Osteoblast (primary cell): ENCODE data around the gene TRIM67. TPM values are rescaled to one million over a fixed set of nuclear protein-coding genes. Genes with fewer than 3 reads are reported as not detected.

ENCODE experiments used
- DNase-seq: peaks from one replicate; pipeline ENCODE4 v3.0.0; 2011; ENCODE audit warnings: low spot score, mixed read lengths; ENCODE audit not compliant: insufficient read length; ENCODE audit errors: missing footprints
- H2AFZ ChIP-seq: 2 replicates; pipeline ENCODE4 v1.6.0; 2011; ENCODE audit warnings: mild to moderate bottlenecking, low read length
- H3K27ac ChIP-seq: 2 replicates; pipeline ENCODE4 v1.5.1; 2011; ENCODE audit warnings: mild to moderate bottlenecking, low read depth, low read length, moderate library complexity
- H3K27me3 ChIP-seq: 2 replicates; pipeline ENCODE4 v1.6.0; 2012; ENCODE audit warnings: mild to moderate bottlenecking, control low read depth, inconsistent platforms, low read length, moderate library complexity; ENCODE audit not compliant: insufficient read depth
- H3K36me3 ChIP-seq: 2 replicates; pipeline ENCODE4 v1.5.1; 2011; ENCODE audit warnings: mild to moderate bottlenecking, low read length, control low read depth, moderate library complexity; ENCODE audit not compliant: insufficient read depth
- H3K4me1 ChIP-seq: 2 replicates; pipeline ENCODE4 v1.5.1; 2011; ENCODE audit warnings: mild to moderate bottlenecking, low read length, control low read depth, moderate library complexity; ENCODE audit not compliant: insufficient read depth
- H3K4me2 ChIP-seq: 2 replicates; pipeline ENCODE4 v1.6.0; 2011; ENCODE audit warnings: mild to moderate bottlenecking, low read length; ENCODE audit not compliant: insufficient read depth
- H3K4me3 ChIP-seq: fragments of 200-600 bp; sonication (generic); 3 replicates; pipeline ENCODE4 v1.5.1; 2012; ENCODE audit warnings: mild to moderate bottlenecking, low read length, inconsistent platforms; ENCODE audit not compliant: insufficient read depth
- H3K79me2 ChIP-seq: 2 replicates; pipeline ENCODE4 v1.6.0; 2012; ENCODE audit warnings: mild to moderate bottlenecking, low read length, control low read depth, inconsistent platforms; ENCODE audit not compliant: insufficient read depth
- H3K9me3 ChIP-seq: 2 replicates; pipeline ENCODE4 v1.5.1; 2011; ENCODE audit warnings: low read depth, low read length, control low read depth
- H4K20me1 ChIP-seq: 2 replicates; pipeline ENCODE4 v1.6.0; 2012; ENCODE audit warnings: mild to moderate bottlenecking, low read length, control low read depth; ENCODE audit not compliant: insufficient read depth
- total RNA-seq: library from RNA; depleted of rRNA; stranded (reverse); fragments of >200 nt; gene quantifications from 2 replicates; pipeline ENCODE4 v1.2.3, GENCODE V29; 2012
- TF ChIP-seq, protein P1 (sequence below): IDR thresholded peaks from 2 replicates; pipeline ENCODE4 v1.5.1; 2011; ENCODE audit warnings: mild to moderate bottlenecking, low read depth, low read length, moderate library complexity; ENCODE audit errors: extremely low read depth

Gene TRIM67
- total RNA-seq, 1 donor: 0.36 TPM

DNA sequence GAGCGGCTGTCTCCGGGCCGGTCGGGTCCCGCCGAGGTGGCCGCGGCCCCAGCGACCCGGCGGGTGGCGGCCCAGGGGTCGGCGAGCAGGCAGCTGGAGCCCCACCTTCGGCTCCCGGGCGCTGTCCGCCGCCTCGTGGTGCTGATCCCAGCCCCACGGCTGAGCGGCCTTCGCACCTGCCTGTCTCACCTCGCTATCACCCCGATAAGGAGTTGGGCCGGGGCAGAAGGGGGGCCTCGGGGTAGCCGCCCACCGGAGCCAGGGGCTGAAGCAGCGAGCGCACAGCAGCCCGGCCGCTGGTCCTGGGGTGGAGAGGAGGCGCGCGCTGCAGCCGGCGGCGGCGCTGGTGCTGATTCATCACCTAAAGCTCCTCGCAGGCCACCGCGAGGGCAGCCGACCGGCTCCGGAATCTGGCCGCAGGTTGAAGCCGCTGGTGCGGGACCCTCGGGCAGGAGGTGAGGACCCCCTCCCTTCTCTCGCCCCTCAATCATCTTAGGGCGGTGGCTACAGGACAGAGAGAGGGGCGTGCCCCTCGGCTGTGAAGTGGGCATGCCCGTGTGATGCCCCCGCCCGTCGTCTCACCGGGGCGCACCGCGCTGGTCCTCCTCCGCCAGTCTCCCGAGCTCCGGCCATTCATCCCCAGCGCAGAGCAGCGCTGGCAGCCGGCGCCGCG, 575 bp downstream of the TRIM67 start:
- H3K4me3 ChIP-seq: peak overlapping the region; percentile 49
- H3K4me2 ChIP-seq: peak overlapping the region; percentile 57
- no peak overlapping the region for H2AFZ ChIP-seq
- H3K27me3 ChIP-seq: peaks cover 49% of the 10 kb centered on the region
- TF ChIP-seq, protein P1, sequence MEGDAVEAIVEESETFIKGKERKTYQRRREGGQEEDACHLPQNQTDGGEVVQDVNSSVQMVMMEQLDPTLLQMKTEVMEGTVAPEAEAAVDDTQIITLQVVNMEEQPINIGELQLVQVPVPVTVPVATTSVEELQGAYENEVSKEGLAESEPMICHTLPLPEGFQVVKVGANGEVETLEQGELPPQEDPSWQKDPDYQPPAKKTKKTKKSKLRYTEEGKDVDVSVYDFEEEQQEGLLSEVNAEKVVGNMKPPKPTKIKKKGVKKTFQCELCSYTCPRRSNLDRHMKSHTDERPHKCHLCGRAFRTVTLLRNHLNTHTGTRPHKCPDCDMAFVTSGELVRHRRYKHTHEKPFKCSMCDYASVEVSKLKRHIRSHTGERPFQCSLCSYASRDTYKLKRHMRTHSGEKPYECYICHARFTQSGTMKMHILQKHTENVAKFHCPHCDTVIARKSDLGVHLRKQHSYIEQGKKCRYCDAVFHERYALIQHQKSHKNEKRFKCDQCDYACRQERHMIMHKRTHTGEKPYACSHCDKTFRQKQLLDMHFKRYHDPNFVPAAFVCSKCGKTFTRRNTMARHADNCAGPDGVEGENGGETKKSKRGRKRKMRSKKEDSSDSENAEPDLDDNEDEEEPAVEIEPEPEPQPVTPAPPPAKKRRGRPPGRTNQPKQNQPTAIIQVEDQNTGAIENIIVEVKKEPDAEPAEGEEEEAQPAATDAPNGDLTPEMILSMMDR: no peak
- H3K36me3 ChIP-seq: no peaks in the 10 kb centered on the region
- peak; percentile 97 for DNase-seq
- no peaks in the 10 kb centered on the region for H4K20me1 ChIP-seq
- no peaks in the 10 kb centered on the region for H3K79me2 ChIP-seq
- no peak overlapping the region for H3K27ac ChIP-seq
- H3K4me1 ChIP-seq: peaks cover 4% of the 10 kb centered on the region
- no peaks in the 10 kb centered on the region for H3K9me3 ChIP-seq

GRCh38 chr1:231162970-231163829, 1.3 kb downstream of the TRIM67 start:
- peak; percentile 69 for DNase-seq
- no peak overlapping the region for H3K4me3 ChIP-seq

GRCh38 chr1:231163830-231164427, 2.1 kb downstream of the TRIM67 start:
- H2AFZ ChIP-seq: no peak overlapping the region
- no peaks in the 10 kb centered on the region for H3K79me2 ChIP-seq
- H3K4me2 ChIP-seq: no peak overlapping the region
- no peak overlapping the region for H3K4me3 ChIP-seq
- H3K9me3 ChIP-seq: no peaks in the 10 kb centered on the region
- no peaks in the 10 kb centered on the region for H3K36me3 ChIP-seq
- peak; percentile 68 for DNase-seq
- H3K27me3 ChIP-seq: peaks cover 49% of the 10 kb centered on the region
- no peaks in the 10 kb centered on the region for H4K20me1 ChIP-seq
- no peak overlapping the region for H3K27ac ChIP-seq
- H3K4me1 ChIP-seq: peaks cover 4% of the 10 kb centered on the region
- TF ChIP-seq, protein P1: no peak

More at GRCh38 chr1:231162970-231163829, 1.3 kb downstream of the TRIM67 start:
- Histone ChIP-seq H3K27ac (no peak overlapping the region), H3K4me2 (peak overlapping the region; percentile 57), H3K9me3 (no peaks in the 10 kb centered on the region), H3K79me2 (no peaks in the 10 kb centered on the region), H3K27me3 (peaks cover 49% of the 10 kb centered on the region), H2AFZ (no peak overlapping the region), H3K4me1 (peaks cover 4% of the 10 kb centered on the region), H4K20me1 (no peaks in the 10 kb centered on the region), H3K36me3 (no peaks in the 10 kb centered on the region)
- TF ChIP-seq, protein P1: no peak
